ENCODE data around the gene ADA. TPM values are rescaled to one million over a fixed set of nuclear protein-coding genes. Genes with fewer than 3 reads are reported as not detected.
A peak's percentile ranks its signal among the peaks of the same experiment; 100 is the strongest.

Gene ADA
- total RNA-seq, 1 donor from 2014 or later, result 177 TPM

DNA sequence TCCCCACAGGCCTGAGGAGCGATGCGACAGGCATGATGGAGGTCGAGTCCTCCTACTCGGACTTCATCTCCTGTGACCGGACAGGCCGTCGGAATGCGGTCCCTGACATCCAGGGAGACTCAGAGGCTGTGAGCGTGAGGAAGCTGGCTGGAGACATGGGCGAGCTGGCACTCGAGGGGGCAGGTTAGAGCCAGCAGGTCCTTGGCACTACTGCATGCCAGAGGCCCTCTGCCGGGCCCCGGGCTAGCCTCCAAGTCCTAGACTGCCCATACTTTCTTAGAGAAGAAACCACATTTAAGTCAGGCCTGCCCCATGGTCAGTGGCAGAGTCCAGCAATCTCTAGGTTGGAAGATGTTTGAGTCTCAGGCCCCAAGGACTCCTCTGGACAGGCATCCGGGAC is 37.0 kb downstream of the ADA start:
- Mint-ChIP-seq H3K27me3 (ENCODE audit: unreplicated experiment) (no peaks in the 10 kb centered on the region), H3K4me3 (ENCODE audit: unreplicated experiment) (no peak overlapping the region), H3K27ac (ENCODE audit: unreplicated experiment) (peak overlapping the region; percentile 89), H3K36me3 (ENCODE audit: unreplicated experiment) (peaks cover 38% of the 10 kb centered on the region), H3K4me1 (ENCODE audit: unreplicated experiment) (peaks cover 41% of the 10 kb centered on the region), H3K9me3 (ENCODE audit: unreplicated experiment) (no peaks in the 10 kb centered on the region)
- TF ChIP-seq, protein P1, sequence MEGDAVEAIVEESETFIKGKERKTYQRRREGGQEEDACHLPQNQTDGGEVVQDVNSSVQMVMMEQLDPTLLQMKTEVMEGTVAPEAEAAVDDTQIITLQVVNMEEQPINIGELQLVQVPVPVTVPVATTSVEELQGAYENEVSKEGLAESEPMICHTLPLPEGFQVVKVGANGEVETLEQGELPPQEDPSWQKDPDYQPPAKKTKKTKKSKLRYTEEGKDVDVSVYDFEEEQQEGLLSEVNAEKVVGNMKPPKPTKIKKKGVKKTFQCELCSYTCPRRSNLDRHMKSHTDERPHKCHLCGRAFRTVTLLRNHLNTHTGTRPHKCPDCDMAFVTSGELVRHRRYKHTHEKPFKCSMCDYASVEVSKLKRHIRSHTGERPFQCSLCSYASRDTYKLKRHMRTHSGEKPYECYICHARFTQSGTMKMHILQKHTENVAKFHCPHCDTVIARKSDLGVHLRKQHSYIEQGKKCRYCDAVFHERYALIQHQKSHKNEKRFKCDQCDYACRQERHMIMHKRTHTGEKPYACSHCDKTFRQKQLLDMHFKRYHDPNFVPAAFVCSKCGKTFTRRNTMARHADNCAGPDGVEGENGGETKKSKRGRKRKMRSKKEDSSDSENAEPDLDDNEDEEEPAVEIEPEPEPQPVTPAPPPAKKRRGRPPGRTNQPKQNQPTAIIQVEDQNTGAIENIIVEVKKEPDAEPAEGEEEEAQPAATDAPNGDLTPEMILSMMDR (IDR thresholded peaks at IDR 0.05), result no peak
- no peak for DNase-seq (ENCODE audit: extremely low spot score, unreplicated experiment)

DNA sequence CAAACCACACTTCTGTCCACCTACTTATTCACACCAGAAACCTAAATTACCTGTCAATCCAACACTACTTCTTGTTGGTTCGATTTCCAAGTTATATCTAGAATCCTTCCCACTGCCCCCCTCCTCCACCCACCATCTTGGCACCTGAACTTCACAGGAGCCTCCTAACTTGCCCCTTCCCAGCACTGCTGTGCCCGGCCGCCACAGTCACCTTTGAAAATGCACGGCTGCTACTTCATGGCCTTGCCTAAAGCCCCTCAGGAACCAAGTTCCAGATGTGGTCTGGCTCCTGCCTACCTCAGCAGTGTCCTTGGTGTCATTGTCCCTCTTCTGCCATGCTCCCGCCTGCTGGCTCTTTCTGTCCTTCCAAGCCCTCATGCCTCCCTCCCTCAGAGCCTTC is 37.9 kb downstream of the ADA start:
- no peak overlapping the region for H3K4me3 Mint-ChIP-seq (ENCODE audit: unreplicated experiment)
- peak overlapping the region; percentile 43 for H3K27ac Mint-ChIP-seq (ENCODE audit: unreplicated experiment)
- no peaks in the 10 kb centered on the region for H3K9me3 Mint-ChIP-seq (ENCODE audit: unreplicated experiment)
- H3K36me3 Mint-ChIP-seq (ENCODE audit: unreplicated experiment), result peaks cover 29% of the 10 kb centered on the region
- TF ChIP-seq, protein P1 (IDR thresholded peaks at IDR 0.05), result no peak
- no peaks in the 10 kb centered on the region for H3K27me3 Mint-ChIP-seq (ENCODE audit: unreplicated experiment)
- no peak for DNase-seq (ENCODE audit: extremely low spot score, unreplicated experiment)
- peaks cover 50% of the 10 kb centered on the region for H3K4me1 Mint-ChIP-seq (ENCODE audit: unreplicated experiment)

- H3K27ac Mint-ChIP-seq (ENCODE audit: unreplicated experiment), result peak overlapping the region; percentile 91
- H3K9me3 Mint-ChIP-seq (ENCODE audit: unreplicated experiment), result no peaks in the 10 kb centered on the region
- no peaks in the 10 kb centered on the region for H3K27me3 Mint-ChIP-seq (ENCODE audit: unreplicated experiment)
- no peak overlapping the region for H3K4me3 Mint-ChIP-seq (ENCODE audit: unreplicated experiment)
- peaks cover 27% of the 10 kb centered on the region for H3K4me1 Mint-ChIP-seq (ENCODE audit: unreplicated experiment)
- TF ChIP-seq, protein P1 (IDR thresholded peaks at IDR 0.05), result no peak
- no peak for DNase-seq (ENCODE audit: extremely low spot score, unreplicated experiment)
- H3K36me3 Mint-ChIP-seq (ENCODE audit: unreplicated experiment), result peaks cover 11% of the 10 kb centered on the region
These were observed 41.1 kb downstream of the ADA start for GRCh38 chr20:44610313-44610962.

DNA sequence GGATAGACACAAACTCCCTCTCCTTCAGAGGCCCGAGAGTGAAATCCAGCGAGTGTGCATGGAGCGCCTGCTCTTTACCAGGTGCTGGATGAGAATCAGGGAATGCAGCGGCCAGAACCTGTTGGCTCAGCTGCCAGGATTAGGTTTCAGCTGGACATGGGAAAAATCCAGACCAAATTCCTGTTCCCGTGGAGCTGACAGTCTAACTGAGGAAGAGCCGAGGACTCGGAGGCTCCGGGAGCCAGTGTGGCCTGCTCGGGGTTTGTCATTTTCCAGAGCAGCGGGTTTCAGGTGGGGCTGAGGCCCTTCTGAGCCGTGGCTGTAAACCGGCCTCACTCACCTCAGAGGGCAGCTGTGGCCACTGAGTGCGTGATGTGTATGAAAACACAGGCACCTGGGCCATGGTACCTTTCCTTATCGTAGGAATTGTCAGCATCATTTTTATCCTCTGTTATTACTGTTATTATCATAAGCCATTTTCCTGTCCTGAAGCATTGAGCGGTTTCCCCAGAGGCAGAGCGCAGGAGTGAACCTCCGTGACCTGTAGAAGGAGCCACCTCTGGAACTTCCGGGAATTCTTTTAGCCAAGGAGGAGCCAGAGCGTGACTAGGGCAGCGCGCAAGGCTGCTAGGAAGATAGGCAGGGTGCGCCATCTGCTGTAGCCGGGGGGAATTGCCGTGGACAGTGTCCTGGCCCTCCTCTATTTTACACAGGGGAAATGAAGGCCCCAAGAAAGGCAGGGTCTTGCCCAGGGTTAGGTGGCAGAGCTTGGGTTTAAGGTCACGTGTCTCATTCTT is 41.8 kb downstream of the ADA start:
- TF ChIP-seq, protein P1 (IDR thresholded peaks at IDR 0.05), result peak; percentile 98
- peak; percentile 94 for DNase-seq (ENCODE audit: extremely low spot score, unreplicated experiment)
- Mint-ChIP-seq H3K4me1 (ENCODE audit: unreplicated experiment) (peaks cover 20% of the 10 kb centered on the region), H3K27ac (ENCODE audit: unreplicated experiment) (peak overlapping the region; percentile 91), H3K4me3 (ENCODE audit: unreplicated experiment) (peak overlapping the region; percentile 56), H3K36me3 (ENCODE audit: unreplicated experiment) (peaks cover 7% of the 10 kb centered on the region), H3K27me3 (ENCODE audit: unreplicated experiment) (no peaks in the 10 kb centered on the region), H3K9me3 (ENCODE audit: unreplicated experiment) (no peaks in the 10 kb centered on the region)

DNA sequence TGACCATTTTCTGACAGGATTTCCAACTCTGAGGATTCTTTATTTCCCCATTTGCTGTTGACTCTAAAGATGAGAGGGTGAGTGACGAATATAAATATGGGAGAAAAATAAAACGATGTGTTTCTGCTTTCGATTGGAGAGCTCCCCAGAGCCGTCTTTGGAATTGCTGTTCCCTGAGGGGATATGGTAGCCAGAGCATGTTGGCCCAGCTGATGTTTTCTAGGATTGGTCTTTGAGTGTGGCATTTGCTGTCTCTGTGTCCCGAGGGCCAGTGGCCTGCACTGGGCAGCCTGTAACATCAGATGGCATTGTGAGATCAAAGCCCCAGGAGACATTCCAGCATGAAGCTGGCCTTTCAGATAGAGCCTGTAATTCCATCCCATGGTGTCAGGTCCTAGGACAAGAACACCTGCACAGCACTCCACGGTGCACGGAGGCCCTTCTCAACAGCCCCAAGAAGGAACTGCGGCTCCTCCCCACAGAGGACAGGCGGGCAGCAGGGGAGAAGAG is 42.4 kb downstream of the ADA start:
- Mint-ChIP-seq H3K9me3 (ENCODE audit: unreplicated experiment) (no peaks in the 10 kb centered on the region), H3K4me3 (ENCODE audit: unreplicated experiment) (no peak overlapping the region), H3K27me3 (ENCODE audit: unreplicated experiment) (no peaks in the 10 kb centered on the region), H3K27ac (ENCODE audit: unreplicated experiment) (peak overlapping the region; percentile 91), H3K36me3 (ENCODE audit: unreplicated experiment) (peaks cover 4% of the 10 kb centered on the region), H3K4me1 (ENCODE audit: unreplicated experiment) (peaks cover 20% of the 10 kb centered on the region)
- no peak for DNase-seq (ENCODE audit: extremely low spot score, unreplicated experiment)
- TF ChIP-seq, protein P1 (IDR thresholded peaks at IDR 0.05), result no peak
